Measurements from ENCODE around the gene CDKN2A. TPM values are rescaled to one million over a fixed set of nuclear protein-coding genes. Genes with fewer than 3 reads are reported as not detected.

The CDKN2A gene
- polyA plus RNA-seq, 1 of the 3 experiments (the other 2 are of a cell fraction), result 41.4 TPM

- ChIA-PET CTCF (interaction anchor here (1.4 to 2.5 kb wide), 3 partner anchors 14 to 183 kb away, joined by 3 to 15 read pairs (median 7); partner anchors contain the start of gene CDKN2B), POLR2A (no interaction called here)
- Histone ChIP-seq H3K27me3 (ENCODE audit: insufficient read depth) (peaks cover 17% of the 10 kb centered on the region; the same call in 1 of the 2 replicates), H3K27ac (ENCODE audit: low read depth in 2 of 2, low read length in 1 of 2) (no peak overlapping the region), H3K9me2 (no peaks in the 10 kb centered on the region), H4K20me1 (ENCODE audit: insufficient read depth) (no peaks in the 10 kb centered on the region), H2AFZ (ENCODE audit: low read depth) (no peak overlapping the region), H3F3A (replicated peaks; ENCODE audit: insufficient read depth) (no peaks in the 10 kb centered on the region), H3K4me1 (ENCODE audit: control insufficient read depth in 1 of 2, insufficient read depth in 2 of 2, low read depth in 1 of 2, low read length in 1 of 2) (no peaks in the 10 kb centered on the region; a peak in 1 of 4 replicates), H3K36me3 (replicated peaks in 1 of 2; ENCODE audit: control insufficient read depth in 1 of 2, insufficient read depth in 2 of 2, low read length in 1 of 2) (no peaks in the 10 kb centered on the region), H3K4me3 (ENCODE audit: low read depth in 2 of 2, low read length in 1 of 2) (no peak overlapping the region), H3K79me2 (ENCODE audit: insufficient read depth) (no peaks in the 10 kb centered on the region), H3K4me2 (no peak overlapping the region), H3K9ac (no peak overlapping the region), H3K9me3 (no peaks in the 10 kb centered on the region)
- WGBS (ENCODE audit: low lambda C conversion rate), result 19% methylated on average over 1 of the region's 1 CpG
- no peak for TF ChIP-seq EZH2phosphoT487 (IDR thresholded peaks at IDR 0.05; ENCODE audit: borderline replicate concordance, low read depth)
- no peak for TF ChIP-seq SIN3A (IDR thresholded peaks at IDR 0.05; ENCODE audit: borderline replicate concordance, low read depth, low read length)
- no peak for TF ChIP-seq IRF3 (IDR thresholded peaks at IDR 0.05; ENCODE audit: low read depth, low read length)
- DNase-seq, result no peak
These were observed 11.8 kb downstream of the CDKN2A start for GRCh38 chr9:21982391-21982790.

- H2AFZ ChIP-seq (ENCODE audit: low read depth), result no peak overlapping the region
- peaks cover 11% of the 10 kb centered on the region for H3F3A ChIP-seq (replicated peaks; ENCODE audit: insufficient read depth)
- no peak overlapping the region for H3K4me2 ChIP-seq
- no peak for DNase-seq
- no peaks in the 10 kb centered on the region for H3K79me2 ChIP-seq (ENCODE audit: insufficient read depth)
- 45% methylated on average over 19 of the region's 19 CpGs for WGBS (ENCODE audit: low lambda C conversion rate)
- no peak overlapping the region for H3K27ac ChIP-seq (ENCODE audit: low read depth in 2 of 2, low read length in 1 of 2)
- ChIA-PET POLR2A (interaction anchor here (0.5 kb wide), 1 partner anchor 14 kb away, joined by 3 read pairs; no protein-coding TSS in a partner anchor), CTCF (interaction anchor here (1.0 to 3.8 kb wide), 3 partner anchors 32 to 580 kb away, joined by 3 to 20 read pairs (median 6); partner anchors contain the start of gene CDKN2B)
- TF ChIP-seq CTCF (IDR thresholded peaks at IDR 0.05) (no peak), YY1 (IDR thresholded peaks at IDR 0.05; ENCODE audit: low read depth) (no peak), RAD21 (IDR thresholded peaks at IDR 0.05; ENCODE audit: low read length) (no peak), FOXM1 (IDR thresholded peaks at IDR 0.05; ENCODE audit: low read depth) (no peak), IRF3 (IDR thresholded peaks at IDR 0.05; ENCODE audit: low read depth, low read length) (no peak), REST (IDR thresholded peaks at IDR 0.05; ENCODE audit: low read depth, low read length) (no peak), TAF1 (IDR thresholded peaks at IDR 0.05; ENCODE audit: borderline replicate concordance, low read depth, low read length) (no peak), USF2 (IDR thresholded peaks at IDR 0.05; ENCODE audit: borderline replicate concordance, low read depth, low read length) (no peak), MAX (IDR thresholded peaks at IDR 0.05; ENCODE audit: low read depth) (no peak), MEF2A (IDR thresholded peaks at IDR 0.05; ENCODE audit: borderline replicate concordance, low read depth) (no peak)
- H3K9ac ChIP-seq, result no peak overlapping the region
- no peaks in the 10 kb centered on the region for H3K9me3 ChIP-seq
- H3K4me3 ChIP-seq (ENCODE audit: low read depth in 2 of 2, low read length in 1 of 2), result no peak overlapping the region
- no peaks in the 10 kb centered on the region for H3K9me2 ChIP-seq
- no peaks in the 10 kb centered on the region for H4K20me1 ChIP-seq (ENCODE audit: insufficient read depth)
- H3K27me3 ChIP-seq (ENCODE audit: insufficient read depth), result peaks cover 70% of the 10 kb centered on the region
- H3K36me3 ChIP-seq (replicated peaks in 1 of 2; ENCODE audit: control insufficient read depth in 1 of 2, insufficient read depth in 2 of 2, low read length in 1 of 2), result no peaks in the 10 kb centered on the region
- H3K4me1 ChIP-seq (ENCODE audit: control insufficient read depth in 1 of 2, insufficient read depth in 2 of 2, low read depth in 1 of 2, low read length in 1 of 2), result peaks cover 0 to 4% of the 10 kb centered on the region in 2 experiments; a peak in 1 of 4 replicates
These were observed 17.8 kb downstream of the CDKN2A start for GRCh38 chr9:21976334-21976875.

All from SK-N-SH (cell line).